ENCODE data around the gene MRPL54. TPM values are rescaled to one million over a fixed set of nuclear protein-coding genes. Genes with fewer than 3 reads are reported as not detected.

Gene MRPL54
- total and polyA plus RNA-seq, 2 experiments from 2014 or later: 42.2 to 86.8 TPM

- Histone ChIP-seq H3K79me2 (no peaks in the 10 kb centered on the region), H3K27ac (no peak within 1 kb of the TSS), H3K27me3 (no peaks in the 10 kb centered on the region), H3K36me3 (replicated peaks; ENCODE audit: insufficient read depth, low read depth) (no peaks in the 10 kb centered on the region), H3K9me3 (ENCODE audit: low read depth) (no peaks in the 10 kb centered on the region), H4K20me1 (ENCODE audit: insufficient read depth, poor library complexity, severe bottlenecking) (no peaks in the 10 kb centered on the region), H3K4me3 (no peak within 1 kb of the TSS), H3K4me2 (no peak within 1 kb of the TSS), H3K9me2 (replicated peaks; ENCODE audit: insufficient read depth) (no peaks in the 10 kb centered on the region), H3K4me1 (ENCODE audit: insufficient read depth) (no peaks in the 10 kb centered on the region), H2AFZ (no peak within 1 kb of the TSS)
- no peak for DNase-seq (ENCODE audit: low spot score)
- 66% methylated on average over 19 of the region's 23 CpGs for WGBS (ENCODE audit: low lambda C conversion rate, missing lambda C conversion rate)
- TF ChIP-seq CTCF (IDR thresholded peaks at IDR 0.05; ENCODE audit: poor library complexity): no peak
- TF ChIP-seq EZH2phosphoT487 (IDR thresholded peaks at IDR 0.05; ENCODE audit: low read depth, severe bottlenecking, unreplicated experiment): no peak
- TF ChIP-seq EZH2 (IDR thresholded peaks at IDR 0.05; ENCODE audit: borderline replicate concordance): no peak
These were observed 9.5 kb downstream of the MRPL54 start, which contains the start of gene RAX2 for GRCh38 chr19:3771906-3772455. Gene RAX2, minus strand, starts transcription at chr19:3772228. Its CDS starts 486 bp downstream, at chr19:3771742.

GRCh38 chr19:3773814-3774515 lies 11.5 kb downstream of the MRPL54 start:
- Histone ChIP-seq H3K79me2 (no peaks in the 10 kb centered on the region), H3K9me2 (replicated peaks; ENCODE audit: insufficient read depth) (no peaks in the 10 kb centered on the region), H3K4me1 (ENCODE audit: insufficient read depth) (no peaks in the 10 kb centered on the region), H3K4me3 (no peak overlapping the region), H4K20me1 (ENCODE audit: insufficient read depth, poor library complexity, severe bottlenecking) (no peaks in the 10 kb centered on the region), H3K4me2 (no peak overlapping the region), H3K9me3 (ENCODE audit: low read depth) (no peaks in the 10 kb centered on the region), H2AFZ (no peak overlapping the region), H3K36me3 (replicated peaks; ENCODE audit: insufficient read depth, low read depth) (no peaks in the 10 kb centered on the region), H3K27me3 (no peaks in the 10 kb centered on the region), H3K27ac (no peak overlapping the region)
- WGBS (ENCODE audit: low lambda C conversion rate, missing lambda C conversion rate): 90% methylated on average over 12 of the region's 12 CpGs
- TF ChIP-seq EZH2 (IDR thresholded peaks at IDR 0.05; ENCODE audit: borderline replicate concordance): no peak
- TF ChIP-seq EZH2phosphoT487 (IDR thresholded peaks at IDR 0.05; ENCODE audit: low read depth, severe bottlenecking, unreplicated experiment): no peak
- TF ChIP-seq CTCF (IDR thresholded peaks at IDR 0.05; ENCODE audit: poor library complexity): no peak
- DNase-seq (ENCODE audit: low spot score): no peak

- no peak overlapping the region for H3K4me3 ChIP-seq
- no peaks in the 10 kb centered on the region for H3K79me2 ChIP-seq
- DNase-seq (ENCODE audit: low spot score): no peak
- H3K4me1 ChIP-seq (ENCODE audit: insufficient read depth): no peaks in the 10 kb centered on the region
- H4K20me1 ChIP-seq (ENCODE audit: insufficient read depth, poor library complexity, severe bottlenecking): no peaks in the 10 kb centered on the region
- no peaks in the 10 kb centered on the region for H3K9me3 ChIP-seq (ENCODE audit: low read depth)
- no peaks in the 10 kb centered on the region for H3K9me2 ChIP-seq (replicated peaks; ENCODE audit: insufficient read depth)
- no peaks in the 10 kb centered on the region for H3K36me3 ChIP-seq (replicated peaks; ENCODE audit: insufficient read depth, low read depth)
- no peak overlapping the region for H3K27ac ChIP-seq
- H3K27me3 ChIP-seq: no peaks in the 10 kb centered on the region
- no peak for TF ChIP-seq EZH2phosphoT487 (IDR thresholded peaks at IDR 0.05; ENCODE audit: low read depth, severe bottlenecking, unreplicated experiment)
- no peak for TF ChIP-seq CTCF (IDR thresholded peaks at IDR 0.05; ENCODE audit: poor library complexity)
- TF ChIP-seq EZH2 (IDR thresholded peaks at IDR 0.05; ENCODE audit: borderline replicate concordance): no peak
- H2AFZ ChIP-seq: no peak overlapping the region
- H3K4me2 ChIP-seq: no peak overlapping the region
- WGBS (ENCODE audit: low lambda C conversion rate, missing lambda C conversion rate): 78% methylated on average over 22 of the region's 25 CpGs
These were observed 12.3 kb downstream of the MRPL54 start for GRCh38 chr19:3774621-3775373.

Measured in hepatocyte (in vitro differentiated cells).